VCaP (cell line): ENCODE data around the gene DECR2.
"Not testable (repeated sequence)": the region's sequence is repeated elsewhere in the genome, so short reads cannot be mapped to it uniquely, and the experiment has no call there.

Experiments used
- H3K27ac ChIP-seq: fragments of 450-650 bp; 2 replicates; pipeline ENCODE4 v1.5.1; 2017
- TF ChIP-seq, protein P1 (sequence below): fragments of 450-650 bp; conservative IDR thresholded peaks from 2 replicates; pipeline ENCODE4 v1.5.1; 2017; ENCODE audit warnings: mild to moderate bottlenecking, moderate library complexity

Gene DECR2

DNA sequence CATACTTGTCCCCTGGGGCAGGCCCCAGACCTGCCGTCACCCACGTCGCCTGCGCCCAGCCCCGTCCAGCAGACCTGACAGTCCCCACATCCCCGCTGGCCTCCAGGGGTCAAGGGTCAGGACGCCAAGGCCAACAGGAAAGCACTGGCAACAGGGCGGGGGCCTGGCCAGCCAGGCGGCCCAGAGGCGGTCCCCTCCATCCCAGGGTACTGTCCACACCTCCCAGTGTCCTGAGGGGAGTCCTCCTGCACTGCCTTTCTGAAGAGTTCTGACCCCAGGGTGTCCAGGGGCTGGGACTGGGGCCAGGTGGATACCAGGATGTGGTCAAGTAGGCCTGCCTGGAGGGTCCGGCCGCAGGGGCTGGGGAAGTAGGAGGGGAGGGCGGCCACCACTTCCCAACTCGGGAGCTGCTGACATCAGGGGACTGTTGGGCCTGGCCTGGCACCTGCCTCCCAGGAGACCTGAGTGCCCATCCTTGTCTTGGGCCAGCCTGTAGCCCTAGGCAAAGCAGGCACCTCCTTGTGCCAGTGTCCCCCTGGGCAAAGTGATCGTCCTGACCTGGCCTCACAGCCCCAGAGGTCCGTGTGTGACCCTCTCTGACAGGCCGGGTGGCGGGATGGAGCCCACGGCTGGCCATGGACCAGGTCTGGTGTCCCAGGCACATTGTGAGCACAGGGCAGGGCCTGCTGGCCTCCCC lies 42.5 kb upstream of the DECR2 start:
- TF ChIP-seq, protein P1, sequence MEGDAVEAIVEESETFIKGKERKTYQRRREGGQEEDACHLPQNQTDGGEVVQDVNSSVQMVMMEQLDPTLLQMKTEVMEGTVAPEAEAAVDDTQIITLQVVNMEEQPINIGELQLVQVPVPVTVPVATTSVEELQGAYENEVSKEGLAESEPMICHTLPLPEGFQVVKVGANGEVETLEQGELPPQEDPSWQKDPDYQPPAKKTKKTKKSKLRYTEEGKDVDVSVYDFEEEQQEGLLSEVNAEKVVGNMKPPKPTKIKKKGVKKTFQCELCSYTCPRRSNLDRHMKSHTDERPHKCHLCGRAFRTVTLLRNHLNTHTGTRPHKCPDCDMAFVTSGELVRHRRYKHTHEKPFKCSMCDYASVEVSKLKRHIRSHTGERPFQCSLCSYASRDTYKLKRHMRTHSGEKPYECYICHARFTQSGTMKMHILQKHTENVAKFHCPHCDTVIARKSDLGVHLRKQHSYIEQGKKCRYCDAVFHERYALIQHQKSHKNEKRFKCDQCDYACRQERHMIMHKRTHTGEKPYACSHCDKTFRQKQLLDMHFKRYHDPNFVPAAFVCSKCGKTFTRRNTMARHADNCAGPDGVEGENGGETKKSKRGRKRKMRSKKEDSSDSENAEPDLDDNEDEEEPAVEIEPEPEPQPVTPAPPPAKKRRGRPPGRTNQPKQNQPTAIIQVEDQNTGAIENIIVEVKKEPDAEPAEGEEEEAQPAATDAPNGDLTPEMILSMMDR: no peak
- no peak overlapping the region for H3K27ac ChIP-seq

DNA sequence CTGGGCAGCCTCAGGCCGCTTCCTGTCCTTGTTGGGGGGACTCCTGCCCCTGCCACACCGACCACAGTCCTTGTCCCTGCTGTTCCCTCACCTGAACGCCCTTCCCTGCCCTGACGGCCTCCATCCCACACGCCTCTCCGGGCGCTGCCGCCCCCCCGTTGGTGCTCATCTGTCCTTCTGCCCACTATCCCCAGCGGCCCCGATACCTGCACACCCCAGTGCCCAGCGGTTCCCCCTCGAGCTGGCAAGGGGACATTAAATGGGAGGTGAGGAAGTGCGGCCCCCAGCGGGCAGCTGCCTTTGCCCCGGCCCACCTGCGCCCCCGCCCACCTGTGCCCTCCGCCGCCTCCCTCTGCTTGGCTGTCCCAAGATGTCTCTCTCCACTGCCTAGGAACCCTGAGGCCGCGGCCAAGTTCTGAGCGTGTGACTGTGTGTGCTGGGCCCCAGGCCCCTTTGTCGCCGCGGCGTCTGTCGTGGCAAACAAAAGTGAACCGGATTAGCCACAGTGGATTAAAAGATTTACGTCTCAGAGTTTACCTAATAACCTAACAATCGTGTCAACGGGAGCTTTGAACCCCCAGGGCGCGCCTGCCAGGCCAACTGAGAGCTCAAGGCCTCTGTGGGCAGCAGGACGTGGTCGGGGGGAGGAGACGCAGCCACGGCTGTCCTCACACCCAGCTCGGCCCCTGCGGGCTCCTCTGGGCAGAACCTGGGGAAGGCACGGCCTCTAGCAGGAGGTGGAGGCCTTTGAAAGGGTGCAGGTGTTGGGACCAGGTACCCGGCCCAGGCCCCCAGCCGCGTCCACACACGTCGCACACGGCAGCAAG lies 41.6 kb upstream of the DECR2 start:
- H3K27ac ChIP-seq: no peak overlapping the region

GRCh38 chr16:360698-361336 lies 40.9 kb upstream of the DECR2 start:
- no peak overlapping the region for H3K27ac ChIP-seq
- TF ChIP-seq, protein P1: no peak

More for the DNA sequence above, 41.6 kb upstream of the DECR2 start:
- TF ChIP-seq, protein P1: no peak

DNA sequence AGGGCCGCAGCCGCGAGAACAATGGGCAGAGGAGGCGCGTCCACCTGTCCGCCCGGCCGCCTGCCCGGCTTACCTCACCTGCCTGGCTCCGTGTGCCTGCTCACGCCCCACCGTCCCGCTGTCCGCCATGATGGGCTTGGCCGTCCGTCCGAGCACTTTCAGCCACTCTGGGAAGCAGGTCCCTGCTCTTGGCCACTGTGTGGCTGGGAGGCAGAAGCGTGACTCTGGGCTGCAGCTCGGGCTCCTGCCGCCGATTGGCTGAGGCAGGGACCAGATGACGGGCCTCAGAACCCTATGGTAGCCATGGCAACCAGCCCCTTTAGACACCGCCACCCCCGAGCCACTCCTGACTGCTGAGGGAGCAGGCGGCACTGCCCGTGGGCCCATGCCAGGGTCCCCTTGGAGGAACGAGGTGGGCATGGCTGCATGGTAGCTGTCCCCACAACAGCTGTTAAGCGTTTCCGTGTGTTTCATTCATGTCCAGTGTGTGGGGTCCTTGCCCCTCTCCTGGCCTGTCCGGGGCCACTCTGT lies 40.3 kb upstream of the DECR2 start:
- no peak overlapping the region for H3K27ac ChIP-seq
- TF ChIP-seq, protein P1: no peak

- no peak overlapping the region for H3K27ac ChIP-seq
- TF ChIP-seq, protein P1: peak; percentile 84
Observed at GRCh38 chr16:361872-362701, 39.6 kb upstream of the DECR2 start.

- H3K27ac ChIP-seq: not testable (repeated sequence)
Observed at GRCh38 chr16:362702-362999, 39.0 kb upstream of the DECR2 start.

DNA sequence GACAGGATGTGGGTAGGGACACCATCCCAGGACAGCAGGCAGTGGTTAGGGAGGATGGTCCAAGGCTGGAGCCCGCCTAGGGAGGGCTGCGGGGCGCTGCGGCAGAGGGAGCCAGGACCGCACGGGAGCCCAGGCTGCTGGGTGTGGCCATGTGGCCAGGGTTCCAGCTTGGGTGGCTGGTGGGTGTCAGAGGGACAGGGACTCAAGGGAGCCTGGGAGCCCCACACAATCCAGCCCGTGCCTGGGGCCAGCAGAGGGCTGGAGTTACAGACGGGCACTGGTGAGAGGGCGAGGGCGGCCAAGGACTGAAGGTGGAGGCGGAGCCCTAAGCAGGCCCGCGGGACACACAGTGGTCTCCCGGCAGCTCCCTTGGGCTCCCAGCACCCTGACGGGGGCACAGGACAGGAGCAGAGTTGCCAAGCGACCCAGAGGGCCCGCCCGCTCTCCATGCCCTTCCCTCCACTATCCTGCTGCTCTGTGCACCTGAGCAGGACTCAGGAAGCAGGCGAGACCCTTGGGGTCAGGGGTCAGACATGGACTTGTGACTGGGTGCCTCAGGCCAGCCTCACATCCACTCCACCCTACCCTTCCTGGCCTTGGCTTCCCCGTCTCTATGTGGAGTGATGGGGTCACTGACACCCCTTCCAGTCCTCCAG lies 38.4 kb upstream of the DECR2 start:
- no peak overlapping the region for H3K27ac ChIP-seq
- TF ChIP-seq, protein P1: no peak
